Colonic mucosa (tissue), 4 donors: ENCODE data around the gene ADGRA1. TPM values are rescaled to one million over a fixed set of nuclear protein-coding genes. Genes with fewer than 3 reads are reported as not detected.

Source experiments
- DNase-seq: peaks from one replicate; pipeline ENCODE4 v3.0.0-alpha.2; 2020
- H3K27ac ChIP-seq: fragments of 200-600 bp; one replicate; pipeline ENCODE4 v1.8.0; 2021
- H3K27me3 ChIP-seq: fragments of 200-600 bp; one replicate; pipeline ENCODE4 v1.8.0; 2021
- H3K36me3 ChIP-seq: fragments of 200-600 bp; one replicate; pipeline ENCODE4 v1.8.0; 2021
- H3K4me1 ChIP-seq: fragments of 200-600 bp; one replicate; pipeline ENCODE4 v1.8.0; 2021; ENCODE audit warnings: mild to moderate bottlenecking
- H3K4me3 ChIP-seq: fragments of 200-600 bp; one replicate; pipeline ENCODE4 v1.8.0; 2021
- H3K9ac ChIP-seq, 2 donors: one replicate each; pipeline ENCODE4 v1.7.0; 2013; ENCODE audit warnings: control low read depth in 2 of 2, low read depth in 2 of 2, low read length in 2 of 2
- H3K9me3 ChIP-seq: fragments of 200-600 bp; one replicate; pipeline ENCODE4 v1.8.0; 2021
- intact Hi-C: fragments of 100-400 bp; cut with DNase I; formaldehyde crosslinking; loops from one replicate; pipeline ENCODE4 v1.14.1; 2022
- total RNA-seq, 2 donors: library from RNA; stranded (reverse); fragmentation: NEBNext Ultra II Directional in 1 of 2; extraction: Animal tissue kit (Norgen Biotek cat#: 25700) in 1 of 2; gene quantifications; one replicate each; pipeline ENCODE4 v1.2.1, GENCODE V29; 2021
- TF ChIP-seq, protein P1 (sequence below): fragments of 200-600 bp; IDR thresholded peaks from one replicate; pipeline ENCODE4 v1.8.0; 2022; ENCODE audit warnings: antibody characterized with exemption, mild to moderate bottlenecking
- donor health status: healthy.
- donor health status: DM: no; HTN: no; CAD: no.
- donor health status: DM: no; HTN: no; CAD: no.

The ADGRA1 gene
- total RNA-seq, 2 donors from 2014 or later = not detected

DNA sequence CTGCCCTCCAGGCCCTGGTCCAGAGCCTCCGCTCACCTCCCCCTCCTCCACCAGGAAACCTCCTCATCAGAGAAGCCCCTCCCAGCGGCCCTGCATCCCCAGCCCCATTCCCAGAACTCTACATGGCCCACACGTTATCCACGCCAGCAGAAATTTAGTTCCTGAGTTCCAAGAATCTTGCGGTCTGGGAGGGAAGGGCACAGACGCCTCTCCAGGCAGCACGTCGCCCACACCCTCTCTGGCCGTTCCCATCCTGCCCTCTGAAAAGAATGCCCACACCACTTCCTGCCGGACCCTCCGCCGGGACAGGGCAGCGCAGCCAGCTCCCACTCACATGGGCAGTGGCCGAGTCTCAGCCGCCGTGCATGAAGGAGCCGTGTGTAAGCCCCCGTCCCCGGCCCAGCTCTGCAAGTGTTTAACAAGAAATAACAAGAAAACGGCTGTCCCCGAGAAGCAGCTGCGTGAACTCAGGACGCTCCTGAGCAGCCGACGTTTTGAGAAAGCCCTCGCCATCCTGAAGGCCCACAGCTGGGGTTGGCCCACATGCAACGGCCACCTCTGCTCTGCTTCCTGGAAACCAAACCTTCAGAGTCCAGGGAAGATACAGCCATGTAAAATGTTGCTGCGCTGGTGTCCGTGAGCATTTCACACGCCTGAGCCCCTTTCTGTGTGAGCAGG is 17.4 kb downstream of the ADGRA1 start:
- DNase-seq = no peak
- Histone ChIP-seq H3K27ac (no peak overlapping the region), H3K9me3 (no peaks in the 10 kb centered on the region), H3K4me3 (no peak overlapping the region), H3K27me3 (no peaks in the 10 kb centered on the region), H3K36me3 (no peaks in the 10 kb centered on the region), H3K4me1 (no peaks in the 10 kb centered on the region), H3K9ac (no peak overlapping the region)
- intact Hi-C loops = no loop called here
- TF ChIP-seq, protein P1, sequence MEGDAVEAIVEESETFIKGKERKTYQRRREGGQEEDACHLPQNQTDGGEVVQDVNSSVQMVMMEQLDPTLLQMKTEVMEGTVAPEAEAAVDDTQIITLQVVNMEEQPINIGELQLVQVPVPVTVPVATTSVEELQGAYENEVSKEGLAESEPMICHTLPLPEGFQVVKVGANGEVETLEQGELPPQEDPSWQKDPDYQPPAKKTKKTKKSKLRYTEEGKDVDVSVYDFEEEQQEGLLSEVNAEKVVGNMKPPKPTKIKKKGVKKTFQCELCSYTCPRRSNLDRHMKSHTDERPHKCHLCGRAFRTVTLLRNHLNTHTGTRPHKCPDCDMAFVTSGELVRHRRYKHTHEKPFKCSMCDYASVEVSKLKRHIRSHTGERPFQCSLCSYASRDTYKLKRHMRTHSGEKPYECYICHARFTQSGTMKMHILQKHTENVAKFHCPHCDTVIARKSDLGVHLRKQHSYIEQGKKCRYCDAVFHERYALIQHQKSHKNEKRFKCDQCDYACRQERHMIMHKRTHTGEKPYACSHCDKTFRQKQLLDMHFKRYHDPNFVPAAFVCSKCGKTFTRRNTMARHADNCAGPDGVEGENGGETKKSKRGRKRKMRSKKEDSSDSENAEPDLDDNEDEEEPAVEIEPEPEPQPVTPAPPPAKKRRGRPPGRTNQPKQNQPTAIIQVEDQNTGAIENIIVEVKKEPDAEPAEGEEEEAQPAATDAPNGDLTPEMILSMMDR = no peak

DNA sequence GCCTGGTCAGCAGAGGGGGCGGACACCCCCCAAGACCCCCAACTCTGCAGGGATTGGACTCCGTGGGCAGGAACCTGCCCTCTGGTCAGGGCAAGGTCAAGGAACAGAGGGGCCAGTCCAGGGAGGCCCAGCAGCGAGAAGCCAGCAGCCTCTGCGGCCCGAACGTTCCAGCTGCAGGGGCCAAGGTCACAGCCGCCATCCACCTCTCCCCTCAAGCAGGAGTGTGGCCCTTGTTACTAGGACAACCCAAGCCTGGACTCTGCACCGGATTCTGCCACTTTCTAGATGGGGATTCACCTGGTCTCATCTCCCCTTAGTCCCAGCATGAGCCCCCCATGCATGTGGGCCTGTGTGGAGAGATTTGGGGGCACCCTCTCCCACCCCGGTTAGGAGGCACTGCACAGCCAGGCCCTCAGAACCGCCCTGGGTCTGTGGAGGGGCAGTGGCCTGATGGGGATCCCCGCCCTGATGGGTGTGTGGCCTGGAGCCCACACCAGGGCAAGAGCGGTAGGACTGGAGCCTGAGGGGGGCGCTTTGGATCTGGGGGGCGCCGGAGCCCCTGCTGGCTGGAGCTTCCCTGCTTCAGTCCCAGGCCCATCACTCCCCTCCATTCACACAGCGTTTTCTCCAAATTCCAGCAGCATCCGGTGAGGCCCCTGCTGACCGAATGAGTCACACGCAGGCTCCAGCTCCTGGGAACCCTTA is 18.1 kb downstream of the ADGRA1 start:
- DNase-seq = no peak
- intact Hi-C loops = no loop called here
- Histone ChIP-seq H3K9ac (no peak overlapping the region), H3K9me3 (no peaks in the 10 kb centered on the region), H3K36me3 (no peaks in the 10 kb centered on the region), H3K4me3 (no peak overlapping the region), H3K27ac (no peak overlapping the region), H3K27me3 (no peaks in the 10 kb centered on the region), H3K4me1 (no peaks in the 10 kb centered on the region)
- TF ChIP-seq, protein P1 = no peak

DNA sequence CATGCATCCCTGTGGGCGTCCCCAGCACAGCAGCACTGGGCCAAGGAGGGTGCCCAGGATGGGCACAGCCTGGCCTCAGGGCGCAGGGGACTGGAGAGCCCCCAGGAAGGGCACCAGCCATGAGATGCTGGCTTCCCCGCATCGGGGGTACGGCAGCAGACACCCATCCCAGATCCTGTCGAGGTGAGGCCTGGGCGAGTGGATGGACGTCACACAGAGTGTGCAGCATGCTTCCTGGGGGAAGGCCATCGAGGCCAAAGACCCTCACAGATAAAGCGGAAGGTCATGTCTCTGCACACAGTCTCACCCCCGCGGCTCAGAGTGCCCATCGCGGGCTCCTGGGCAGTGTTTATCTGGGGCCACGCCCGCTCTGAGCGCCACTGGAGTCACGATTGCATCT is 18.8 kb downstream of the ADGRA1 start:
- H3K27ac ChIP-seq = no peak overlapping the region
- DNase-seq = no peak
- no peaks in the 10 kb centered on the region for H3K36me3 ChIP-seq
- intact Hi-C loops = no loop called here
- no peak overlapping the region for H3K4me3 ChIP-seq
- no peak overlapping the region for H3K9ac ChIP-seq
- H3K27me3 ChIP-seq = no peaks in the 10 kb centered on the region
- no peaks in the 10 kb centered on the region for H3K9me3 ChIP-seq
- TF ChIP-seq, protein P1 = no peak
- no peaks in the 10 kb centered on the region for H3K4me1 ChIP-seq

DNA sequence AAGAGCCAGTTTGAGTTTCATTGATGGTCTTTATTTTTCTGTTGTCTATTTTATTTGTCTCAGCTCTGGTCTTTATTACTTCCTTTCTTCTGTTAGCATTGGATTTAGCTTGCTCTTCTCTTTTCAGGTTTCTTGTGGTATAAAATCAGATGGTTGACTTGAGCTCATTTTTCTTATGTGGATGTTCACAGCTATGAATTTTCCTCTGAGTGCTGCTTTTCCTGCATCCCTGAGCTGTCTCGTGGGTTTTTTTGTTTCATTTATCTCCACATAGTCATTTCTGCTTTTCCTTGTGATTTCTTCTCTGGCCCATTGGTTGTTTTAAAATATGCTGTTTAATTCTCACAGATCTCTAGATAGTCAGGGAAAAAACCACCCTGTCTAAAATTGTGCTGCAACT is 19.7 kb downstream of the ADGRA1 start:
- H3K9me3 ChIP-seq = no peaks in the 10 kb centered on the region
- H3K27ac ChIP-seq = no peak overlapping the region
- H3K4me3 ChIP-seq = no peak overlapping the region
- TF ChIP-seq, protein P1 = no peak
- H3K9ac ChIP-seq = no peak overlapping the region
- H3K4me1 ChIP-seq = no peaks in the 10 kb centered on the region
- H3K36me3 ChIP-seq = no peaks in the 10 kb centered on the region
- no peaks in the 10 kb centered on the region for H3K27me3 ChIP-seq
- intact Hi-C loops = no loop called here
- DNase-seq = no peak

DNA sequence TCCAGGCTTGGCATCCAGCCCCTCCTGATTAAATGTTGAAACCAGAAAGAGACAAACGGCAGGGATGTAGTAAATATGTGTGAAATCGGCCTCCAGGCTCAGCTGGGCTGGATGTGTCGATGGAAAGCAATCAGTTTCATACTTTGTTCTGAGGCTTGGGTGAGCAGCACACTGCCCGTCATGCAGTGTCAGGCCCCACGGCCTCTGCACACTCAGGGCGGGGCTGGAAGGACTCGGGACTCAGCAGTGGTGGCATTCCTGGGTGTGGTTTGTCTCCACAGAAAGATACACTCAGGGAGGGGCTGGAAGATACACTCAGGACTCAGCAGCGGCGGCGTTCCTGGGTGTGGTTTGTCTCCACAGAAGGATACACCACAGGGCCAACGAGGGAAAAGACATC is 22.0 kb downstream of the ADGRA1 start:
- H3K27me3 ChIP-seq = no peaks in the 10 kb centered on the region
- no peak overlapping the region for H3K9ac ChIP-seq
- H3K36me3 ChIP-seq = no peaks in the 10 kb centered on the region
- intact Hi-C loops = no loop called here
- no peak for DNase-seq
- TF ChIP-seq, protein P1 = no peak
- H3K27ac ChIP-seq = no peak overlapping the region
- no peak overlapping the region for H3K4me3 ChIP-seq
- no peaks in the 10 kb centered on the region for H3K9me3 ChIP-seq
- H3K4me1 ChIP-seq = no peaks in the 10 kb centered on the region
